ENCODE results near the gene MOB1B. TPM values are rescaled to one million over a fixed set of nuclear protein-coding genes. Genes with fewer than 3 reads are reported as not detected.
A peak's percentile ranks its signal among the peaks of the same experiment; 100 is the strongest.

Gene MOB1B
- total RNA-seq (10 to 100 TPM; 13.3 to 36.0 TPM), polyA plus RNA-seq (ENCODE audit: insufficient read length in 2 of 2) (10 to 100 TPM; 19.3 to 32.2 TPM)
- long read RNA-seq, donor 1, full-length matches to known transcripts: 5 of 5 reads
- long read RNA-seq, donor 1, partial matches to known transcripts: 0 of 5 reads
- long read RNA-seq, donor 1, other reads (novel, unspliced or antisense): 0 of 5 reads
- long read RNA-seq, donor 2, full-length matches to known transcripts: 4 of 4 reads
- long read RNA-seq, donor 2, partial matches to known transcripts: 0 of 4 reads
- long read RNA-seq, donor 2, other reads (novel, unspliced or antisense): 0 of 4 reads
- long read RNA-seq, donor 3, full-length matches to known transcripts: 5 of 5 reads
- long read RNA-seq, donor 3, partial matches to known transcripts: 0 of 5 reads
- long read RNA-seq, donor 3, other reads (novel, unspliced or antisense): 0 of 5 reads
- long read RNA-seq, donor 4, full-length matches to known transcripts: 3 of 3 reads
- long read RNA-seq, donor 4, partial matches to known transcripts: 0 of 3 reads
- long read RNA-seq, donor 4, other reads (novel, unspliced or antisense): 0 of 3 reads

DNA sequence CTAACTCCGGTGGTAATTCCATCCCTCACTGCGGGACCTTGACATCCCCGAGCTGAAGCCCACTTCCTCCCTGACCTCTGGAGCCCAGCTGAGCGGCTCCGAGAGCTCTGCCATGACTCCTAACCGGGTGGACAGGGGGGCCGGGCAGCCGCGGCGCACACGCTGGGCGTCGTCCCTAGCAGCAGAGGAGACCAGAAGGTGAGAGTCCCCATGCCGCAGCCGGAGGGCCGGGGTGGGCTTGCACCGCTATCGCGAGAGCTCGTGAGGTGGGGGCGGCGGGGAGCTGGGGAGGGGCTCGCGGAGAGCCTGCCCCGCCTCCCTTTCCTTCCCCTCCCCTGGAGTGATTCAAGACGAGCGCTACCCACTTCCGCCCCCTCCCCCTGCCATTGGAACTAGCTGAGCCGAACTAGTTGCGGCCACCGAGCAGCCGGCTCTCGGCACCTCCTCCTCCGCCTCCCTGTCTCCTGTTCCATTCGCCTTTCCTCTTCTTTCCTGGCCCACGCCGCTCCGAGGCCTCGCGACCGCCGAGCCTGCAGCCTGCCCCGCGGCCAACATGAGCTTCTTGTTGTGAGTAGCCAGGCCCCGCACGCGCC lies at the start of gene MOB1B:
Gene MOB1B (plus strand): TSS at position 386 of the 593 bp plus-strand sequence. CDS start 168 bp downstream, at position 554.
- 0% methylated on average over 44 of the region's 47 CpGs for WGBS (ENCODE audit: insufficient coverage)
- Histone ChIP-seq H3K4me1 (ENCODE audit: control insufficient read depth, insufficient read depth, low read length) (peaks cover 10% of the 10 kb centered on the region), H3K9me3 (ENCODE audit: control insufficient read depth, insufficient read depth, low read length) (no peaks in the 10 kb centered on the region), H3K27me3 (ENCODE audit: control insufficient read depth, insufficient read depth, low read length) (no peaks in the 10 kb centered on the region), H3K4me3 (ENCODE audit: low read depth, low read length) (peak within 1 kb of the TSS; percentile 95), H3K36me3 (ENCODE audit: control insufficient read depth, insufficient read depth, low read length) (peaks cover 12% of the 10 kb centered on the region), H3K27ac (ENCODE audit: low read depth, low read length) (peak within 1 kb of the TSS; percentile 95)
- peak; percentile 80 to 98 (median 87) for DNase-seq (ENCODE audit: low read depth in 4 of 6, low spot score in 6 of 6)

DNA sequence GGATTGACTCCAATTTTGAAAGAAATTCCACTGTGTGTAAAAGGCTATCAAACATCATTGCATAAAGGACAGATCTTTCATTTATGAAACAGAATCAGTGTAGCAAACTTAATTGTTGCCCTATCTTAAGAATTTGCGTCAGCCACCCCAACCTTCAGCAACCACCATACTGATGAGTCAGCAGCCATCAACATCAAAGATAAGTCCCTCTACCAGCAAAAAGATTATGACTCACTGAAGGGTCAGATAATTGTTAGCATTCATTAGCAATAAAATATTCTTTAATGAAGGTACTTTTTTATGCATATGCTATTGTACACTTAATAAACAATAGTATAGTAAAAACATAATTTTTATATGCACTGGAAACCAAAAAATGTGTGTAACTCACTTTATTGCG lies 46.7 kb upstream of the MOB1B start:
- Histone ChIP-seq H3K4me1 (ENCODE audit: control insufficient read depth, insufficient read depth, low read length) (no peaks in the 10 kb centered on the region), H3K27ac (ENCODE audit: low read depth, low read length) (no peak overlapping the region)
- no CpG with 5 or more reads among the region's 2 CpGs for WGBS (ENCODE audit: insufficient coverage)

DNA sequence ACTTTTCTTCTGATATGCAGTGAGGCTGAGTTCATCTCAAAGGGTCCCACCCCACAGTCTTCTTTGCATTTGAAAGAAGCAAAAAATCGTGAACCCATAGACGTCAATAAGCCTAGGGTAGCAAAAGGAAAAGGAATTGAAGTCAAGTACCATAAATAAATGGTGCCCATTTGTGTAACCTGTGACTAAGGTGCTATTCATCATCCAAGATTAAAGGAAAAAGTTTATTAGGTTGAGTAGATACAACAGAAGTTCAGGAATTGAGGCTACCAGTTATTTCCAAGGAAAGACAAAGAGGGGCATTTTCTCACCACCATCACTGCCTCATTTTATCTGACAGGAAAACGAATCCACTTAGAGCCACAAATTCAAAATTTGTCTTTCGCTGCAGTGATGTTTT lies 43.7 kb upstream of the MOB1B start:
- 100% methylated on average over 2 of the region's 4 CpGs for WGBS (ENCODE audit: insufficient coverage)
- no peaks in the 10 kb centered on the region for H3K36me3 ChIP-seq (ENCODE audit: control insufficient read depth, insufficient read depth, low read length)

More for the DNA sequence above, 46.7 kb upstream of the MOB1B start:
- H3K4me3 ChIP-seq (ENCODE audit: low read depth, low read length): no peak overlapping the region
- no peaks in the 10 kb centered on the region for H3K36me3 ChIP-seq (ENCODE audit: control insufficient read depth, insufficient read depth, low read length)
- H3K9me3 ChIP-seq (ENCODE audit: control insufficient read depth, insufficient read depth, low read length): no peaks in the 10 kb centered on the region
- H3K27me3 ChIP-seq (ENCODE audit: control insufficient read depth, insufficient read depth, low read length): no peaks in the 10 kb centered on the region
- no peak for DNase-seq (ENCODE audit: low read depth in 4 of 6, low spot score in 6 of 6)

DNA sequence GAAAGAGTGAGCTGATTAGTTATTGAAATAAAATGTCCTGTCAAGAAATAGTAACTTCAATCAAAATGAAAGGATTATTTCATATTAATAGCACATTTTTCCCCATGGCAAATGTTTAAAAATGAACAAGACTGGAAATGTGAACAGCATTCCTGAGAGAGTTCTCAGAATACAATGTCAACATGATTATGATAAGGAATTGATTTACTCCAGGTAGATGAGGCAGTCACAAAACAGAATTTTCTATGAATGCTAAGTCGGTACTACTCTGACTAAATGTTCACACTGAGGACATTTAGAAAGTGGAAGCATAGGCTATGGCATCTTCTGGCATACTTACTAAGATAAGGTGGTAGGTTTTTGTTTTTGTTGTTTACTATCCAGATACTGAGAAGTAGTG lies 43.1 kb upstream of the MOB1B start:
- no peaks in the 10 kb centered on the region for H3K27me3 ChIP-seq (ENCODE audit: control insufficient read depth, insufficient read depth, low read length)
- no peaks in the 10 kb centered on the region for H3K36me3 ChIP-seq (ENCODE audit: control insufficient read depth, insufficient read depth, low read length)
- H3K4me3 ChIP-seq (ENCODE audit: low read depth, low read length): no peak overlapping the region
- no peaks in the 10 kb centered on the region for H3K4me1 ChIP-seq (ENCODE audit: control insufficient read depth, insufficient read depth, low read length)
- H3K9me3 ChIP-seq (ENCODE audit: control insufficient read depth, insufficient read depth, low read length): no peaks in the 10 kb centered on the region
- H3K27ac ChIP-seq (ENCODE audit: low read depth, low read length): no peak overlapping the region
- WGBS (ENCODE audit: insufficient coverage): 100% methylated on average over 1 of the region's 1 CpG
- no peak for DNase-seq (ENCODE audit: low read depth in 4 of 6, low spot score in 6 of 6)

More for the DNA sequence above, 43.7 kb upstream of the MOB1B start:
- H3K4me1 ChIP-seq (ENCODE audit: control insufficient read depth, insufficient read depth, low read length): no peaks in the 10 kb centered on the region
- no peaks in the 10 kb centered on the region for H3K9me3 ChIP-seq (ENCODE audit: control insufficient read depth, insufficient read depth, low read length)
- no peak overlapping the region for H3K27ac ChIP-seq (ENCODE audit: low read depth, low read length)
- no peak for DNase-seq (ENCODE audit: low read depth in 4 of 6, low spot score in 6 of 6)
- H3K27me3 ChIP-seq (ENCODE audit: control insufficient read depth, insufficient read depth, low read length): no peaks in the 10 kb centered on the region
- H3K4me3 ChIP-seq (ENCODE audit: low read depth, low read length): no peak overlapping the region

DNA sequence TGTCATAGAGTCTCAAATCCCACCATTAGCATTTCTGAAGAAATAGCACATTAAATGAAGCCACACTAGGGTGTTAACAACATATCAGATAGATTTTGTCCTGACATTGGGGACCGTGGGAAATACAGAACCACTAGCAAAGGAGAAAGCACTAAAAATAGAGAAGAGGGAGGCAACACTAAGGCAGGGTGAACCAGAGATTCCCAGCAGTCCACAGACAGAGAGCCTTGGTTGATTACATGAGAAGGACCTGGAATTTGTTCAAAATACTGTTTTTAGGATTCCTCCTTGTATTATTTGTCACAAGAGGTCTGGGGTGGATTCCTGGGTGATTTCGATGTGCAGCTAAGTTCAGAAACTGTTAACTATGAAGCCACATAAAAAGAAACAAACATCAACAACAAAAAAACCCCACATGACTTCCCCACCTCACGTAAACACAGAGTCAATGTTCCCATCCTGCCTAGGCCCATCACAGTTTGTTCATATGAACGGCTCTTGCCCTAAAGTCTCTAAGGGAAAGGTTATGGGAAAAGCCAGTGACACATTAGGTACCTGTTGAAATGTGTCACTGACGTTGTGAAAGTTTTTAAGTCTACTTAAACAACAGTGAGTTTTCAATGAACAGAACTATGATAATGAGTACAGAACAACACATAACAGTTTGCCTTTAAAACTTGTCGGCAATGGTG lies 38.9 kb upstream of the MOB1B start:
- Histone ChIP-seq H3K36me3 (ENCODE audit: control insufficient read depth, insufficient read depth, low read length) (no peaks in the 10 kb centered on the region), H3K27me3 (ENCODE audit: control insufficient read depth, insufficient read depth, low read length) (no peaks in the 10 kb centered on the region), H3K9me3 (ENCODE audit: control insufficient read depth, insufficient read depth, low read length) (no peaks in the 10 kb centered on the region), H3K27ac (ENCODE audit: low read depth, low read length) (no peak overlapping the region), H3K4me3 (ENCODE audit: low read depth, low read length) (no peak overlapping the region), H3K4me1 (ENCODE audit: control insufficient read depth, insufficient read depth, low read length) (no peaks in the 10 kb centered on the region)
- WGBS (ENCODE audit: insufficient coverage): 50% methylated on average over 2 of the region's 6 CpGs
- DNase-seq (ENCODE audit: low read depth in 4 of 6, low spot score in 6 of 6): no peak

DNA sequence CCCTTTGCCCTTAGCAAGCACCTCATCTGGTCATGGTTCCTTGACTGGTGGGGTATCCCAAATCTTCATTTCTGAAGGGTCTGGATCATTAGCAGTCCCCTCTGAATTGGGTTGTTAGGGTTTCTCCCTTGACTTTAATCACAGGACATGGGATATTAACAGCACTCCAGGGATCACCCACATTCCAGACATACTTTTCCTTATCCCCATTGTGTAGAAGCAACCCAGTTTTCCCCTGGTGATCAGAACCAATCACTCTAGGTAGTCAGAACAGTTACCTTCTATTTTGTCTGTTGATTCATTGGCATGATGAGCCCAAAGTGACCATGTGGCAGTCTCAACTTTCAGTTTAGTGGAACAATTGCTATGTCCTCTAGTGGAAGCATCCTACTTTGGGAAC lies 33.4 kb upstream of the MOB1B start:
- Histone ChIP-seq H3K9me3 (ENCODE audit: control insufficient read depth, insufficient read depth, low read length) (no peaks in the 10 kb centered on the region), H3K4me3 (ENCODE audit: low read depth, low read length) (no peak overlapping the region), H3K4me1 (ENCODE audit: control insufficient read depth, insufficient read depth, low read length) (no peaks in the 10 kb centered on the region), H3K36me3 (ENCODE audit: control insufficient read depth, insufficient read depth, low read length) (no peaks in the 10 kb centered on the region), H3K27ac (ENCODE audit: low read depth, low read length) (no peak overlapping the region), H3K27me3 (ENCODE audit: control insufficient read depth, insufficient read depth, low read length) (no peaks in the 10 kb centered on the region)
- DNase-seq (ENCODE audit: low read depth in 4 of 6, low spot score in 6 of 6): no peak

DNA sequence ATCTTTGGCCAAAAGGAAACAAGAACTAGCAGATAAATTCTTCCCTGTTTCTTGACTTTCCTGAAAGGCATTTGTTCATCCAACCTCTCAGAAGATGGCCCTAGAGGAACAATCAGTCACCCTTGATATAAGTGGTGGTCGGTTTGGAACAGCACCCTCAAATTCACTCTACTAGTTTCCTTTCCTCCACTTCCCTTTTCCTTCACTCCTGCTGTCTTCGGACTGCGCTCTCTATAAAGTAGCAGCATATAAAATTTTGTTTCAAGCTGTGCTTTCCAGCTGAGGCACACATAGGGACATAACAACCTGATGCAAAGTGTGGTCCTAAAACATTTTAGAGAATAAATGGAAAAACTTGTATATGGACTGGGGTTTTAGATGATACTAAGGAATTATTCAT lies 29.0 kb upstream of the MOB1B start:
- H3K4me1 ChIP-seq (ENCODE audit: control insufficient read depth, insufficient read depth, low read length): no peaks in the 10 kb centered on the region
- H3K27me3 ChIP-seq (ENCODE audit: control insufficient read depth, insufficient read depth, low read length): no peaks in the 10 kb centered on the region
- no peak for DNase-seq (ENCODE audit: low read depth in 4 of 6, low spot score in 6 of 6)
- H3K36me3 ChIP-seq (ENCODE audit: control insufficient read depth, insufficient read depth, low read length): no peaks in the 10 kb centered on the region
- H3K27ac ChIP-seq (ENCODE audit: low read depth, low read length): no peak overlapping the region
- no peaks in the 10 kb centered on the region for H3K9me3 ChIP-seq (ENCODE audit: control insufficient read depth, insufficient read depth, low read length)
- H3K4me3 ChIP-seq (ENCODE audit: low read depth, low read length): no peak overlapping the region
- WGBS (ENCODE audit: insufficient coverage): 100% methylated on average over 3 of the region's 3 CpGs

DNA sequence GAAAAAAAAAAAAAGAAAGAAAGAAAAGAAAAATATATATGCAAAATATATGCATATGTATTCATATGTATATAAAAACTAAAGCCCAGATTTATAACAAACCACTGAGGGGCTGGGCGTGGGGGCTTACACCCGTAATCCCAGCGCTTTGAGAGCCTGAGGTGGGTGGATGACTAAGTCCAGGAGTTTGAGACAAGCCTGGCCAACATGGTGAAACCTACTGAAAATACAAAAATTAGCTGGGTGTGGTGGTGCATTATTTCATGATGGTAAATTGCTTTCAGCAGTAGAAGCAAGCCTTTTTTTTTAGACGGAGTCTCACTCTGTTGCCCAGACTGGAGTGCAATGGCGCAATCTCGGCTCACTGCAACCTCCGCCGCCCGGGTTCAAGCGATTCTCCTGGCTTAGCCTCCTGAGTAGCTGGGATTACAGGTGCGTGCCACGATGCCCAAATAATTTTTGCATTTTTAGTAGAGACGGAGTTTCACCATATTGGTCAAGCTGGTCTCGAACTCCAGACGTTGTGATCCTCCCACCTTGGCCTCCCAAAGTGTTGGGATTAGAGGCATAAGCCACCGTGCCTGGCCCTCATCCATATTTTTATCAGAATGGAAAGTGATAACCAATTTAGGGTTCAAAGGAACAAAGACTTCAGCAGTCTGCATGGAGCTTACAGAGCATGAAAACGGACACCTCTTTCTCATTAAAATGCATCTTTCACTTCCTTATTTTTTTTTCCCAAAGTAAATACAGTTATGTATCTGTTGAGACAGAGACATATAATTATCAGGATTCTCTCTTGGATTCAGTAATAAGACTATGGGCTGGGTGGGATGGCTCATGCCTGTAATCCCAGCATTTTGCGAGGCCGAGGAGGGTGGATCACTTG lies 27.7 kb upstream of the MOB1B start:
- no peaks in the 10 kb centered on the region for H3K27me3 ChIP-seq (ENCODE audit: control insufficient read depth, insufficient read depth, low read length)
- no peaks in the 10 kb centered on the region for H3K9me3 ChIP-seq (ENCODE audit: control insufficient read depth, insufficient read depth, low read length)
- H3K4me1 ChIP-seq (ENCODE audit: control insufficient read depth, insufficient read depth, low read length): no peaks in the 10 kb centered on the region
- WGBS (ENCODE audit: insufficient coverage): 97% methylated on average over 13 of the region's 19 CpGs
- no peak overlapping the region for H3K27ac ChIP-seq (ENCODE audit: low read depth, low read length)
- H3K4me3 ChIP-seq (ENCODE audit: low read depth, low read length): no peak overlapping the region
- no peak for DNase-seq (ENCODE audit: low read depth in 4 of 6, low spot score in 6 of 6)
- no peaks in the 10 kb centered on the region for H3K36me3 ChIP-seq (ENCODE audit: control insufficient read depth, insufficient read depth, low read length)

DNA sequence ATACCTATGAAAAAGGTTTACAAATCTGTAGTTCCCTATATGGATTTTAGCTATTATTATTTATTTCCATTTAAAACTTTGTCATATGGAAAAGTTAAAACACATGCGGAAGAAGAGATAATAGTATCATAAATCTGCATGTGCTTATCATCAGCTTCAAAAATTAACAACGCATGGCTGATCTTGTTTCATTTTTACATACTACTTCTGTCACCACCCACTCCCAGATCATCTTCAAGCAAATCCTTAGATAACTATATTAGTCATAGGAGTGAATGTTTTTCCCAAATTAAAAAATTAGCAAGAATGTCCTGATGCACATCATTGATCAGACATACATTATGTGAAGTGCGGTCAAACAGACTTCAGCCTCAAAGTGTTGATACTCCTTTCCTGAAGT lies 24.6 kb upstream of the MOB1B start:
- Histone ChIP-seq H3K4me1 (ENCODE audit: control insufficient read depth, insufficient read depth, low read length) (no peaks in the 10 kb centered on the region), H3K4me3 (ENCODE audit: low read depth, low read length) (no peak overlapping the region), H3K9me3 (ENCODE audit: control insufficient read depth, insufficient read depth, low read length) (no peaks in the 10 kb centered on the region), H3K27me3 (ENCODE audit: control insufficient read depth, insufficient read depth, low read length) (no peaks in the 10 kb centered on the region), H3K27ac (ENCODE audit: low read depth, low read length) (no peak overlapping the region), H3K36me3 (ENCODE audit: control insufficient read depth, insufficient read depth, low read length) (no peaks in the 10 kb centered on the region)
- no peak for DNase-seq (ENCODE audit: low read depth in 4 of 6, low spot score in 6 of 6)
- WGBS (ENCODE audit: insufficient coverage): no CpG with 5 or more reads among the region's 3 CpGs
